ENCODE measurements around the gene KIZ.

- TF ChIP-seq CTCF (conservative IDR thresholded peaks at IDR 0.05; ENCODE audit: low read depth in 2 of 2): no peak
- no peak for TF ChIP-seq POLR2AphosphoS5 (IDR thresholded peaks at IDR 0.05; ENCODE audit: low read depth)
- TF ChIP-seq EZH2phosphoT487 (IDR thresholded peaks at IDR 0.05; ENCODE audit: unreplicated experiment): no peak
- TF ChIP-seq REST (IDR thresholded peaks at IDR 0.05; ENCODE audit: unreplicated experiment): no peak
Measured at GRCh38 chr20:21137078-21137477, 11.2 kb downstream of the KIZ start.

Measured in GM23338 (cell line).